Lower lobe of right lung (tissue), 2 donors: ENCODE measurements around the gene PTPRN2. TPM values are rescaled to one million over a fixed set of nuclear protein-coding genes. Genes with fewer than 3 reads are reported as not detected.

Source experiments
- ATAC-seq, 2 donors: fragments of 200-7000 bp; cut with Tn5 transposase; one replicate each; pipeline ENCODE4 v1.9.1; 2020 to 2022; ENCODE audit warnings: mild to moderate bottlenecking in 2 of 2, moderate library complexity in 2 of 2
- DNase-seq: peaks from one replicate; pipeline ENCODE4 v3.0.0-alpha.2; 2020
- H3K27ac ChIP-seq: fragments of 200-600 bp; one replicate; pipeline ENCODE4 v1.8.0; 2022
- H3K27me3 ChIP-seq: fragments of 200-600 bp; one replicate; pipeline ENCODE4 v1.8.0; 2022; ENCODE audit warnings: low read depth
- H3K36me3 ChIP-seq: fragments of 200-600 bp; one replicate; pipeline ENCODE4 v1.8.0; 2022; ENCODE audit warnings: mild to moderate bottlenecking
- H3K4me1 ChIP-seq: fragments of 200-600 bp; one replicate; pipeline ENCODE4 v1.8.0; 2022
- H3K4me3 ChIP-seq: fragments of 200-600 bp; one replicate; pipeline ENCODE4 v1.8.0; 2022; ENCODE audit warnings: mild to moderate bottlenecking
- H3K9me3 ChIP-seq: fragments of 200-600 bp; one replicate; pipeline ENCODE4 v1.8.0; 2022
- CTCF ChIP-seq: fragments of 200-600 bp; IDR thresholded peaks from one replicate; pipeline ENCODE4 v1.8.0; 2022; ENCODE audit warnings: antibody characterized with exemption, mild to moderate bottlenecking
- intact Hi-C: fragments of 100-400 bp; cut with DNase I; formaldehyde crosslinking; loops from one replicate; pipeline ENCODE4 v1.11.0; 2022
- total RNA-seq: library from RNA; stranded (reverse); fragmentation: NEBNext Ultra II Directional; extraction: Animal tissue kit (Norgen Biotek cat#: 25700); gene quantifications from one replicate; pipeline ENCODE4 v1.2.1, GENCODE V29; 2021
- donor health status: DM: no; HTN: yes; CAD: no; lungs with severe emphysema.

PTPRN2 gene
- total RNA-seq, 1 donor from 2014 or later = 6.8 TPM

DNA sequence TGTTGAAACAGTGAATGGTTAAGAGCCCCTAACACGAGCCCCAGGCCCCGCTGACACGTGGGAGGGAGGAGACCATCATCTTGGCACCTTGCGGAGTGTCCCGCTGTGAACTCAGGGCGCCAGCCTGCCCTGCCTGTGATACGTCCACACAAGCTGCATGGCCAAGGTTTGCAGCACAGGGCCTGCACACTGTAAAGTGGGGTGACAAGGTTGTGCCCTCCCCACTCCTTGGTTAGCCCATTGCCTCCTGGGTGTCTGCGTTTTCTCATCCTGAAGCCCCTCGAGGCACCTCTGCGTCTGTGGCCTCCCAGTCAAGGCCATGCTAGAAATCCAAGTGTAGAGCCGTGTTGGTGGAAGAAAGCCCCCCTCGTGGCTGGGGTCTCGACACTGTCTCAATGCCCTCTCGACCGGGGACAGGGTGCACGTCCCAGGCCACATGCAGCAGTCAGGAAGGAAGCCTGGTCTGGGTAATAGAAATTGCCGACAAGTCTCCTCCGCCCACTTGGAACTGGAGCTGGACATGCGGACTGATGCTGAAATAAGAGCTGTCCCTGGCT is 1058.8 kb downstream of the PTPRN2 start:
- H3K36me3 ChIP-seq = no peaks in the 10 kb centered on the region
- intact Hi-C loops = no loop called here
- no peaks in the 10 kb centered on the region for H3K27me3 ChIP-seq
- H3K27ac ChIP-seq = no peak overlapping the region
- no peak for DNase-seq
- no peak for TF ChIP-seq CTCF
- H3K4me1 ChIP-seq = no peaks in the 10 kb centered on the region
- peaks cover 9% of the 10 kb centered on the region for H3K9me3 ChIP-seq
- H3K4me3 ChIP-seq = no peak overlapping the region
- no peak for ATAC-seq

GRCh38 chr7:157527686-157528085 is 1059.9 kb downstream of the PTPRN2 start:
- ATAC-seq (peak in 1 of 2 donors; percentile 8), DNase-seq (no peak)
- intact Hi-C loops = no loop called here

DNA sequence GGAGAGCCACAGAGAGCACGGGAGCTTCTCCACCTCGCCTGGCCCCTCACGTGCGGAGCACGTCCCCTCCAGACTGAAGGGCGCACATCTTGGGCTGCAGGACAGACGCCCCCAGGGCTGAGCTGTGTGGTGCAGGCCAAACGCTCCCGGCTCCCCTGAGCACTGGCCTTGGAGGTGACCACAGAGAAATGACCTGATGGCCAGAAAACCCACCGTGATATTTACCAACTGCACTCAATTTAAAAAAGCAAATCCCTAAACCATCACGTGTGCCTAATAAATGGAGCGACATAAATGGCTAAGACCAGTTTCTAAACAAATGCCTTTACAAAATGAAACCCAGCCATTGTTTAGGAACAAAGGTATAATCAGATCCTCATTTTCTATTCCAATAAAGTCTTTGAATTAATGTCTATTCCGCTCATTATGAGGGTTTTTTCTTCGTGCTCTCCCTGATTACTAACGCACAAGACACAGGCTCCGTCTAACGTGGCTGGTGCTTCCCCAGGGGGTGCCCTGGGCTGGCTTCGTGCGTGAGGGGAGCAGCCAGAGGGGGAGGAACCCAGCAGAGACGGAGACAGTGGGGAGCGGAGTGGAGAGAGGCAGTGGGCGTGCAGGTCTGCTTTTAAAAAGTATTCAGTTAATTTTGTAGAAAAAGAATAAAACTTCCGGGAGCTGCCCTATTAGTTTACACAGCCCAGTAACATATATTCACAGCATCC is 1060.5 kb downstream of the PTPRN2 start:
- DNase-seq (no peak), ATAC-seq (peak in 1 of 2 donors; percentile 12)
- Histone ChIP-seq H3K36me3 (no peaks in the 10 kb centered on the region), H3K4me1 (no peaks in the 10 kb centered on the region), H3K27me3 (peaks cover under 1% of the 10 kb centered on the region), H3K4me3 (no peak overlapping the region), H3K9me3 (peaks cover under 1% of the 10 kb centered on the region), H3K27ac (no peak overlapping the region)
- no peak for TF ChIP-seq CTCF
- intact Hi-C loops = no loop called here

More at GRCh38 chr7:157527686-157528085, 1059.9 kb downstream of the PTPRN2 start:
- no peaks in the 10 kb centered on the region for H3K4me1 ChIP-seq
- no peak overlapping the region for H3K27ac ChIP-seq
- H3K4me3 ChIP-seq = no peak overlapping the region
- H3K36me3 ChIP-seq = no peaks in the 10 kb centered on the region
- TF ChIP-seq CTCF = no peak
- no peaks in the 10 kb centered on the region for H3K27me3 ChIP-seq
- H3K9me3 ChIP-seq = peaks cover 7% of the 10 kb centered on the region

DNA sequence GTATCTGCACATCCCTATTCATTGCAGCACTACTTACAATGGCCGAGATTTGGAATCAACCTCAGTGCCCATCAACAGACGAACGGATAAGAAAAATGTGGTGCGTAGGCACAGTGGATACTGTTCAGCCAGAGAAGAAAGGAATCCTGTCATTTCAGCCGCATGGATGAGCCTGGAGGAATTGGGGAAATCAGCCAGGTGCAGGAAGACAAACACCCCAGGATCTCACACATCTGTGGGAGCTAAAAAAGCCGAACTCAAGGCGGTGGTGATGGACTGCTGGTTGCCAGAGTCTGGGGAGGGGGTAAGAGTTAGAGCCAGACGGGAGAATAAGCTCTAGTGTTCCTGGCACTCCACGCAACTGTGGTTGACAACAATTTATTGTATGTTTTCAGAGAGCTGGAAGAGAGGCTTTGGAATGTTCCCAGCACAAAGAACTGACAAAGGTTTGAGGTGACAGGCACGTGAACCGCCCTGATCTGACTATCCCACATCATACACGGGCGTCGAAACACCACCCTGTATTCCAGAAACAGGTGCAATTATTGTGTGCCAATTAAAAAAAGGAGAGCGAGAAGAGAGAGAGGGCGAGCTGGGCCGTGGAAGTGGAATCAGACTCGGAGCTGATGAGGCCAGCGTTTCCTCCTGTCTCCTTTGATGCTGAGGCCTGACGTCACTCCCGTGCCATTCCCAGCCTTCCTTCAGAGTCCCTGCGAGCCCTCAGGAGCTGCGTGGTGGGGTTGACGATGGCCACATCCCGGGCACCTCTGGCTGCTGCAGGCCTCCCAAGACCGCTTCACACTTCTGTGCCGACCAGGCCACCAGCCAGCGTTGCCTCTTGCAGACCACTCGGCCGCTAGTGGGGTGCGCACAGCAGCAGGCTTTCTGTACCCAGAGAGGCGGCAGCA is 1061.4 kb downstream of the PTPRN2 start:
- H3K4me3 ChIP-seq = no peak overlapping the region
- no peak overlapping the region for H3K27ac ChIP-seq
- H3K27me3 ChIP-seq = peaks cover 3% of the 10 kb centered on the region
- no peaks in the 10 kb centered on the region for H3K36me3 ChIP-seq
- intact Hi-C loops = no loop called here
- ATAC-seq (no peak), DNase-seq (no peak)
- TF ChIP-seq CTCF = no peak
- no peaks in the 10 kb centered on the region for H3K9me3 ChIP-seq
- no peaks in the 10 kb centered on the region for H3K4me1 ChIP-seq

GRCh38 chr7:157525491-157525915 is 1062.1 kb downstream of the PTPRN2 start:
- H3K4me3 ChIP-seq = no peak overlapping the region
- no peaks in the 10 kb centered on the region for H3K4me1 ChIP-seq
- no peak for ATAC-seq
- H3K36me3 ChIP-seq = no peaks in the 10 kb centered on the region
- no peak overlapping the region for H3K27ac ChIP-seq
- DNase-seq = no peak
- TF ChIP-seq CTCF = no peak
- intact Hi-C loops = no loop called here
- H3K9me3 ChIP-seq = no peaks in the 10 kb centered on the region
- peaks cover 3% of the 10 kb centered on the region for H3K27me3 ChIP-seq
